Measurements from ENCODE around the gene USP7.
"Not testable (repeated sequence)": the region's sequence is repeated elsewhere in the genome, so short reads cannot be mapped to it uniquely, and the experiment has no call there.

The USP7 gene

DNA sequence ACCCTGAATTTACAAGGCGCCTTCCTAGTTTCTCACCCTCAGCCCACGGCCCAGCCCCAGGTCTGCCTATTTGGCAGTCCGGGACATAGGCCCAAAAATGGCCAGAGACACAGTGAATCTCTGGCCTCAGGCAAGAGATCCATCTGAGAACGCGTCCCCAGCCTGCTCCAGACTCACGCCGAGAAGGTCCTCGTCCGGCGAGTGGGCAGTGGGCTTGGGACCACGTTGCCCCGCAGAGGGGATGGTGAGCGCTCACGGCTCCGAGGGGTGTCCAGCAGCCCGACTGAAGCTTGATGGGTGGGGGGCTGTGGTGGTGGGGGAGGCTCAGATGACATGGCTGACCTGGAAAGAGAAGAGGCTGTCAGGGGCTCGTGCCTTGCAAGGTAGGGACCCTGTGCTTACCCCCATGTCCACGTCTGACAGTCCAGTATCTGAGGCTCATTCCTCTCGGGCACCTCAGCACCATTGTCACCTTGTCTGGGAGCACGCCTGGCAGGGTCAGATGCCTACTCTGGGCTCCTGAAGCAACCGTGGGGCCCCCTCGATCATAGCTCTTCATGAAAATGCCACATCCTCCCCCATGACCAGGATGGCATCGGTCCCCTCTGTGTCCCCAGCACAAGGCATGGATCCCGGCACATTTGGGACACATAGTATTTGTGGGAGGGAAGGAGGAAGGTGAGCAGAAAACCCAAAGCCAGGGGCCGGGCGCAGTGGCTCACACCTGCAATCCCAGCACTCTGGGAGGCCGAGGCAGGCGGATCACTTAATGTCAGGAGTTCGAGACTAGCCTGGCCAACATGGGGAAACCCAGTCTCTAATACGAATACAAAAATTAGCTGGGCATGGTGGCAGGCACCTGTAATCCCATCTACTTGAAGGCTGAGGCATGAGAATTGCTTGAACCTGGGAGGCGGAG is 104.5 kb downstream of the USP7 start:
- no peak for DNase-seq

DNA sequence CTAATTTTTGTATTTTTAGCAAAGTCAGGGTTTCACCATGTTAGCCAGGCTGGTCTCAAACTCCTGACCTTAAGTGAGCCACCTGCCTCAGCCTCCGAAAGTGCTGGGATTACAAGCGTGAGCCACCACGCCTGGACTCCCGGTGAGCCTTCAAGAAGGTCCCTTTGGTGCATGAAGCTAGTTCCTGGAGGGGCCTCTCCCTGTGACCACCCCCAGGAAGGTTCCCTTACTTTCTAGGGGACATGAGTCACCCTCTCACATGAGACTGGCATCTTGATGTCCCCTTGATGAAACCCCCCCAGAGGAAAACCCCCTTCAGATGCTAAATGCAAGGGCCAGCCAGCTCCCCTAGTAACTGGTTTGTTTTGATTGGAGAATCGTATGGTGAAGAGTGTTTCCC is 107.7 kb downstream of the USP7 start:
- no peak for DNase-seq

DNA sequence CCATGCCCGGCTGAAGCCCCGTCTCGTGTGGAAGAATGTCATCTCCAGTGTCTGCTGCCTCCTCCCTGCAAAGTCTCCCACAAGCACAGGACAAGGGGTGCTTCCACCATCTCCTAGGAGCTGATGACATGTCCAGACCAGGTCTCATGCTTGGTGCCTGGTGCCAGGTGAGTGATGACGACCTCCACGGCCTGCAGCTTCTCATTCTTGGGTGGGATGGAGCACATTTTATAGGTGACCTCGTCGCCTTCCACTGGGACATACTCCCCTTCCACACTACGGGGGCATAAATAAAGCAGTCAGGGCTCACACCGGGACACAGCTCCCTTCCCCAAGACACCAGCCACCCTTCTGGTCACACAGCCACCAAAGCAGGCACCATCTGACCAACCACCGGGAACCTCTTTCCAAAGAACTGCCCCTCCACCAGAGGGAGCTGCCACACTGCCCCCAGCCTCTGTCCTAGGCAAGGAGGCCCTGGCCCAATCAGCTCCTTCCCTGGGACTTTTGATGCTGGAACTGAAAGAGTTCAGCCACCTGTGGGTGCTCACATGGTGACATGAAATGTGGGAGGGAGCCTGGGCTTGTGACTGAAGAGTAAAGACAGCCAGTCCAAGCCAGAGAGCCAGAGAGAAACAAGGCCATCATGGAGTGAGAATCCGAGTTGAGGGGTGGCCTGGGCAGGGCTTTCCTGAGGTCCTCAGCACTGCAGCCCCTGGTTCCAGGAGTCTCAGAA is 108.5 kb downstream of the USP7 start:
- no peak for DNase-seq

GRCh38 chr16:8854298-8854948 is 109.3 kb downstream of the USP7 start:
- no peak for DNase-seq

DNA sequence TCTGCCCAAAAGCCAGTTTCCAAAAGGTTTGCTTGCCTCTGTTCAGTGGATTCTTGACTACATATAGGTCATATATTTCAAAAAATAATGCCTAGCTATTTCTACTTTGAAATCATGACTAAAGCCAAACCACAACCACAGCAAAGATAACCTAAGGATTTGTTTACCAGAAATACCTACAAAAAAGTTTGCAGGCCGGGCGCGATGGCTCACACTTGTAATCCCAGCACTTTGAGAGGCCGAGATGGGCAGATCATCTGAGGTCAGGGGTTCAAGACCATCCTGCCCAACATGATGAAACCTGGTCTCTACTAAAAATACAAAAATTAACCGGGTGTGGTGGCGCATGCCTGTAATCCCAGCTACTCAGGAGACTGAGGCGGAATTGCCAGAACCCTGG is 110.1 kb downstream of the USP7 start:
- DNase-seq = no peak

- DNase-seq = no peak
Measured at GRCh38 chr16:8853150-8853549, 110.6 kb downstream of the USP7 start.

DNA sequence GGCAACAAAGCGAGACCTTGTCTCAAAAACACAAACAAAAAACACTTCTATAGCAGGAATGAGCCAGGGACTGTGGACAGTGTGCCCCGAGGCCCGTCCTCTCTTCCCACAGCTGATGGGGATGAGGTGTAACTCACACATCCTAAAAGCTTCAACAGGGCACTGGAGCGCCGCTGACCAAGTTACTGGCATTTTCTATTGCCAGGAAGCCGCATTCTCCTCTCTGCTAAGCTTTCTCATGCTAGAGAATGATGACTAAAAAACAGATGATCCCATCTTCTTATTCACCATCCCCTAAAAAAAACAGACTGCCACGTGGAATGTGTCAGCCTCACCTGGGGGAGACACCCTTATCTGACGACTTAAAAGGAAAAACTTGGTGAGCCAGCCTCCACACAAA is 111.2 kb downstream of the USP7 start:
- DNase-seq = no peak

DNA sequence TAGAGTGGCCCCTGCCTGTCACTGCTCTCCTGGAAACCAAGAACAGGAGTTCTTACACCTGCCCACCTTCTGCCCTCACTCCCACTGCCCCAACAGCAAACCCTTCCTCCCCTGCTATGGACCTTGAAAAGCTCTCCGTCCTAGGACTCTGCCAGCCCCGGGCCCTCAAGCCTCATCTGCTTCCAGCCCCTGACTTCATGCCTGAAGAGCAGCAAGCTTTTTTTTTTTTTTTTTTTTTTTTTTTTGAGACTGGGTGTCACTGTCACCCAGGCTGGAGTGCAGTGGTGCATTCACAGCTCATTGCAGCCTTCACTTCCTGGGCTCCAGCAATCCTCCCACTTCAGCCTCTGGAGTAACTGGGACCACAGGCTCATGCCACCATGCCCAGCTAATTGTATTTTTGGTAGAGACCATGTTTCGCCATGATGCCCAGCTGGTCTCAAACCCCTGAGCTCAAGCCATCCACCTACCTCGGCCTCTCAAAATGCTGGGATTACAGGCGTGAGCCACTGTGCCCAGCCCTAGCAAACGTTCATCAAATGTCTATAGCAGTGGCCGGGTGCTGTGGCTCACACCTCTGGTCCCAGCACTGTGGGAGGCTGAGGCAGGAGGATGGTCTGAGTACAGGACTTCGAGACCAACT is 111.8 kb downstream of the USP7 start:
- DNase-seq = no peak

DNA sequence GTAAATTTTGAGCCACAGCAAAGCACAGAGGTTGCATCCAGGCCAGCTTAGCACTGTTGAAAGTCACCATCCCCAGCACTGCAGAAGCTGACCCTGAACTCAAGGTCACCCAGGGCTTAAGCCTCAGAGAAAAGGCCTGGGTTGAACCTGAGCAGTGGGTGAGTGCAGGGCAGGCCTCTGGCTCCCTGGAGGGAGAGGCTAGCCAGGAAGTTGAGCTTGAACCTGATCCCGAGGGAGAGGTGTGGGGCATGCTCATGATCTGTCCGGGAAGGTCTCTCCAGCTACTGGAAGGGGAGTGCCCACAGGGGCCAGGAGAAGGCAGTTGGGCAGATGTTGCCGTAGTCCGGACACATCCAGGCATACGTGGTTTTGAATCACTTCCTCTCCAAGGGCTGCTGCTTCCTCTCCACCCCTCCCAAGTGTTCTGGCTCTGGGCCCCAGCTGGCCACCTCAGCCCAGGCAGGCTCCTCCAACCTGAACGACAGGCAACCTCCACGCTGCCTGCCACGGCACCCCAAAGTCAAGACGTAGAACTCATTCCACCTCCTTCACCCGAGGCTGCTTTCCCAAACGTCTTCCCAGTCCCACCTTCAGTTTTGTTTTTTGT is 113.3 kb downstream of the USP7 start:
- no peak for DNase-seq

GRCh38 chr16:8849411-8850011 is 114.2 kb downstream of the USP7 start:
- no peak for DNase-seq

- DNase-seq = no peak
Measured at GRCh38 chr16:8848939-8849391, 114.7 kb downstream of the USP7 start.

GRCh38 chr16:8848231-8848938 is 115.3 kb downstream of the USP7 start:
- DNase-seq = no peak

DNA sequence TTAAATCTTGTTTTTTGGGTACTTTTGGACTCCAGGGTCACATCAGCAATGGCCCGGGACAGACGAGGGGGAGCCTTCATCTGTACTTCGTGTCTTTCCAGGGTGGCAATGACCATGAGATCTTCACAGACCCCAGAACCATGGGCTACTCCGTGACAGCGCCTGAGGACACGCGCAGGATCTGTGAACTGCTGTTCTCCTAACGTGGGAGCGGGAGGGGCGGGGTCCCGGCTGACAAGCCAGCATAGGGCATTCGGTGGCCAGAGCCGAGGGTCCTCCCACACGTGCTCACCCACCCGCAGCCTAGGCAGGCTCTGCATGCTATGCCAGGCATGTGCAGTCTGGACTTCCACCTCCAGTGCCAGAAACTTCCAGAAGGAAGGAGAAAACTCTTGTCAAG is 116.1 kb downstream of the USP7 start:
- no peak for DNase-seq

DNA sequence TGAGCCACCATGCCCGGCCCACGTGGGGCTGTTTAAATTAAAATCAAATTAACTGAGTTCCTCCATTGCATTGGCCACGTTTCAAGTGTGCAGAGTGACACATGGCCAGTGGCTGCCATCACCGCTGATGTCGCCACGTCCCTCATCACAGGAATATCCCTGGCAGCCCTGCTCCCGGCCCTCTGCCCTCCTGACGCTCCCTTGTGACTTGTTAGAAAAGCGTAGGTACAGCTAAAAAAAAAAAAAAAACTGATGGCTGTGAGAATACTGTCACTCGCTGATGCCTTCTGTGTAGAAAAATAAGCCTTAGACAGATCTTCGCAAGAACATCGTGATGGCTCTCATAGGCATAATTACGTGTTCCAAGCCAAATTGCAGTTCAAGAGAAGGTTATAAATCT is 116.6 kb downstream of the USP7 start:
- DNase-seq = no peak

DNA sequence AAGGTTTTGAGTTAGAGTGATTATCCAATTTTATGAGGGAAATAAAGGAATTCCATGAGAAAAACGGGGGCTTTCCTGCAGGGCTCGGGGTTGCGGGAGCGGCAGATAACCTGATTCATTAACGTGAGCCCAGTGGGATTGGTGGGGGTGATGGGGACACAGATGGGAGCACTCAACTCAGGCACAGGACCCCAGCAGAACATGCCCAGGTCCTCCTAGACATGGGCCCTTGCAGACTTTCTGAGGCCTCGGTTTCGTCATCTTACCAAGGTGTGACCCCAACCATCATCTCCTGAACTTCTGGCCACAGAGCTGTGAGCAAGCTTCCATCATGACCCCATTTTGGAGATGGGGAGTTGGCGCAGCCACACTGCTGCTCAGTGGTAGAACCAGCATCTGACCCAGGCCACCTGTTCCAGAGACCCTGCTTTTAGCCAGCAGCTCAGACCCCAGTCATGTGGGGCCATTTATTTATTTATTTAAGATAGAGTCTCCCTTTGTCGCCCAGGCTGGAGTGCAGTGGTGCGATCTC is 117.2 kb downstream of the USP7 start:
- DNase-seq = no peak

DNA sequence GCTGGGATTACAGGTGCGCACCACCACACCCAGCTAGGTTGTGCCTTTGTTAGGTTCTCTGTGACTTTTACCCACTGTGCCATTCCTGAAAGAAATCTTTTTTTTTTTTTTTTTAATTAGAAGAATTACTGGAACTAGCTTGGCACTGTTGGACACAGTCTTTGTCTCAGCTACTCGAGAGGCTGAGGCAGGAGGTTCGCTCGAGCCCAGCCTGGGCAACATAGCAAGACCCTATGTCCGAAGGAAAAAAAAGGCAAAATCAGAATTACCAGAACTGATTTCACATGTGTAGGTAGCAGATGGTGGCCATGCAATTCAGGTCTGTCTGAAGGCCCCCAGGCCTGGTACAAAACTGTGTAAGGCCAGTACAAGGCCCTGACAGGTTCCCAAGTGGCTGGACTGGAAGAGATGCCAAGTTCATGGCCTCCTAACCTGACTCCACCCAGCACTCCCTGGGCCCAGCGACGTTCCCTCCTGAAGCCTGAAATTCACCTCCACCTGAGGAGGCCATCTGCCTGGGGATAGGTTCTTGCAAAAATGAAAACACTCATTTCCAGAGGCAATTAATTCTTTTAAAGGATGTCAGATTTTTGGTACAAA is 117.9 kb downstream of the USP7 start:
- DNase-seq = no peak

DNA sequence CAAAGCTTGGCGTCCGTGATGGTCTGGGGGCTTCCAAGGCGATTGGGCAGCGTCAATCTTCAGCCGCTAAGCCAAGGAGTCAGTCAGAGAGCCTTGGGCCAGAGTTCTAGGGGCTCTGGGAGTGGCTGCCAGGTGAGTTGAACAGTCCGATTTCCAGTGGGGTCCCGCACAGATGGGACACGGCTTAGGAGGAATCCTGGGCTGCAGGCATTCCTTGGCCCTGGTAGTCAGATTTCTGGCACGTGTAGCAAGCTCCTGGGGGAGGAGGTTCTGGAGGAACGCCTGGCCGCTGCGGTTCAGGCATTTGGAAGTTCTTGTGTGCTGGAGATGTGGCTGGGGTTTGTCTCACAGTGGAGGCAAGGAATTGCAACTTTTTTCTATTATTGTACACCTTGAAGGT is 120.4 kb downstream of the USP7 start:
- DNase-seq = not testable (repeated sequence)

Data from NCI-H510A (cell line).